RKO (cell line): Measurements from ENCODE around the gene NBPF26.
"Not testable (repeated sequence)": the region's sequence is repeated elsewhere in the genome, so short reads cannot be mapped to it uniquely, and the experiment has no call there.

Experiments
- DNase-seq: peaks from one replicate; pipeline ENCODE4 v3.0.0-alpha.2; 2016; ENCODE audit warnings: low spot score

NBPF26 gene

DNA sequence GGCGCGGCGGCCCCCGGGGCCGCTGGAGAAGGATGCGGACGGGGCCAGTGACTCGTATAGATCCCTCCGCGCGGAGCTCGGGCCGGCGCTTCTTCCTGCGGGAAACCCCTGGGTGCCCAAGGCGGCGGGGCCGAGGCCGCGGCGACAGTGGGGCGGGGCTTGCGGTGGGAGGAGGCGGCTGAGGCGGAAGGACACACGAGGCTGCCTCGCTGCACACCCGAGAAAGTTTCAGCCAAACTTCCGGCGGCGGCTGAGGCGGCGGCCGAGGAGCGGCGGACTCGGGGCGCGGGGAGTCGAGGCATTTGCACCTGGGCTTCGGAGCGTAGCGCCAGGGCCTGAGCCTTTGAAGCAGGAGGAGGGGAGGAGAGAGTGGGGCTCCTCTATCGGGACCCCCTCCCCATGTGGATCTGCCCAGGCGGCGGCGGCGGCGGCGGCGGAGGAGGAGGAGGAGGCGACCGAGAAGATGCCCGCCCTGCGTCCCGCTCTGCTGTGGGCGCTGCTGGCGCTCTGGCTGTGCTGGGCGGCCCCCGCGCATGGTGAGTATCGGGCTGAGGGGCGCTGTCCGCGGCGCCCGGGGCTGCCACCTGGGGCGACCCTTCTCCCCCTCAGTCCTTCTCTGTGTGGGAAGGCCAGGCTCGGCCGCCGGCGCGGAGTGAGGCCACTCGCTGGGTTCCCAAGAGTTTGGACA is at the start of gene NBPF26:
Gene NBPF26, plus strand, starts transcription at position 231 of the 688 bp plus-strand sequence.
- DNase-seq: peak; percentile 83

DNA sequence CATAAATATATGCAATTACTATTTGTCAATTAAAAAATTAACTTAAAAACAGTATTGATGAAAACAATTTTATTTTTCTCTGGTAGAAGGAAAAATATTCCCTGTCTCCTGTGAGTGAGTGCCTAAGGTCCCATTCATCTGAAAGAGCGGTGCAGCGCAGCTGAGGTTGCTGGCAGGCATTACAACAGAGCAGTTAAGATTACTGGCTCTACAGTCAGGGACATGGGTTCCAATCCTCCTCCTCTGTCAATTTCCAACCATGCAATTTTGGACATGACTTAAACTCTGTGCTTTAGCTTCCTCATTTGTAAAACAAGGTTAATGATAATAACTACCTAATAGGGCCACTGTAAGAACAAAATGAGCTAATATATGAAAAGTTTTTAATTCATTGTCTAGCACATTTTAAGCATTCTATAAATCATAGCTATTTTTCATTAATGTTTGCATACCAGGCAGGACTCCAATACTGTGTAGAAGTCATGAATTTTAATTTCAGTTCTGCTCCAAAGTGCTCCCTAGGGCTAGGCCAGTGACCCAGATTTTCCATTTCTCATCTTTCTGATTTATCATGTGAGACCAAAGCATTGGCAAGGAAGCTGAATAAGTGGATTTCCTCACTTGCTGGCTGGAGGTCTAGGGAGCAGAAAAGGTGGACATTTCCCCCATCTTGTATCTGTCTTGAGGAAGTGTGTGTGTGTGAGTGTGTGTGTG is 43.5 kb upstream of the NBPF26 start:
- DNase-seq: not testable (repeated sequence)

DNA sequence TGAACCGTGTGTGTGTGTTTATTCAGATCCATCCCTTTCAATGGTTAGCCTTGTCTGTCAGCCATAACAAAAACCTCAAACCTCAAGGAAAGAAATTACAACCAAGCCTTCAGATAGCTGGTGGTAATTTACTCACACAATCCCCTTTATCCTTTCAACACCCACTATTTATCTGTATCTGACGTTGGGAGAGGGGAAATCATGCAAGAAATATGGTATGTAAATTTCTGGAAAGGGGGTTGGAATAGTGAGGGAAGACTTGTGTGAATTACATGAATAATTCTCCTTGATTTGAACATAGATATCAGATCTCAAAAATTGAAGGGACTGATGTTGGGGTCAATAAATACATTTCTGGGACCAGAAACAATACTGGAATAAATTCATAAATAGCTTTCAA is 42.8 kb upstream of the NBPF26 start:
- not testable (repeated sequence) for DNase-seq

DNA sequence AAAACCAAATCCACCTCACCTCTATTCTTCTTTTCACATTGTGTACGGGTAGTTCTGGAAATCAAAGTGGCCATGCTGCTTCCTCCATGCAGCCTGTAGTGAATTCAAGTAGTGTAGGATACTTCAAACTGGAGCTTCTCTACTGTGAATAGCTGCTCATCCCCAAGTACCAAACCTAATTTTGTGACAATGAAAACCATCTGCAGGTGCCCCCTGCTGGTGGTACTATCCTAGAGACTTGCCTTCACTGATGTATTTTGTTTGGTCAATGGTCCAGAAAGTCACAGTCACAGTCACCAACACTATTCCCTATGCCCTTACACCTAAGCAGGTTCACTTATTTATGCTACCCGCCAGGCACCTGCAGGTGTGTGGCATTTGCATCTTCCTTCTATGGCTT is 39.3 kb upstream of the NBPF26 start:
- DNase-seq: not testable (repeated sequence)

DNA sequence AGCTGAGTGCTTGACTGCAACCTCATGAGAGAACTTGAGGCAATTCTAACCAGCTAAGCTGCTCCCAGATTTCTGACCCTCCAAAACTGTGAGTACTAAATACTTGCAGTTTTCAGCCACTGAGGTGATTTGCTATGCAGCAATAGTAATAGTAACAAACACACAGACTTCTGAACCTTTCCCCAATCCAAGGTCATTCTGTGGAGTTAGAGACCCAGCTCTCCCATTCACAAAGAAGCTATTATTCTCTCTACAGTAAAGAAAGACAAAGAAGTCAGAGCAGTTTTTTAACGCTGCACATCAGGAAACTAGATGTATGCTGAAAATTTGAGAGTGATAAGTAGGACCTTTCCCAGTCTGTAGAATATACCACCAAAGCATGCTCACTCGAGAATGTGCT is 38.1 kb upstream of the NBPF26 start:
- not testable (repeated sequence) for DNase-seq

DNA sequence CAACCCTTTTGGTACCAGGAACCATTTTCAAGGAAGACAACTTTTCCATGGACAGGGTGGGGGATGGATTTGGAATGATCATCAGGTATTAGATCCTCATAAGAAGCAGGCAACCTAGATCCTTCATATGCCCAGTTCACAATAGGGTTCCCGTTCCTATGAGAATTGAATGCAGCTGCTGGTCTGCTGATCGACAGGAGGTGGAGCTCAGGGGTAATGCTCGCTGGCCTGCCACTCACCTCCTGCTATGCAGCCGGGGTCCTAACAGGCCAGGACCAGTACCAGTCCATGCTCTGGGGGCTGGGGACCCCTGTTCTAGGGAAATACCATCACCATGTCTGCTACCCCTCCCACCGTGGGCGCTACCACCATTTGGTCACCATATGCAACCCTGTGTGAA is 36.5 kb upstream of the NBPF26 start:
- not testable (repeated sequence) for DNase-seq

DNA sequence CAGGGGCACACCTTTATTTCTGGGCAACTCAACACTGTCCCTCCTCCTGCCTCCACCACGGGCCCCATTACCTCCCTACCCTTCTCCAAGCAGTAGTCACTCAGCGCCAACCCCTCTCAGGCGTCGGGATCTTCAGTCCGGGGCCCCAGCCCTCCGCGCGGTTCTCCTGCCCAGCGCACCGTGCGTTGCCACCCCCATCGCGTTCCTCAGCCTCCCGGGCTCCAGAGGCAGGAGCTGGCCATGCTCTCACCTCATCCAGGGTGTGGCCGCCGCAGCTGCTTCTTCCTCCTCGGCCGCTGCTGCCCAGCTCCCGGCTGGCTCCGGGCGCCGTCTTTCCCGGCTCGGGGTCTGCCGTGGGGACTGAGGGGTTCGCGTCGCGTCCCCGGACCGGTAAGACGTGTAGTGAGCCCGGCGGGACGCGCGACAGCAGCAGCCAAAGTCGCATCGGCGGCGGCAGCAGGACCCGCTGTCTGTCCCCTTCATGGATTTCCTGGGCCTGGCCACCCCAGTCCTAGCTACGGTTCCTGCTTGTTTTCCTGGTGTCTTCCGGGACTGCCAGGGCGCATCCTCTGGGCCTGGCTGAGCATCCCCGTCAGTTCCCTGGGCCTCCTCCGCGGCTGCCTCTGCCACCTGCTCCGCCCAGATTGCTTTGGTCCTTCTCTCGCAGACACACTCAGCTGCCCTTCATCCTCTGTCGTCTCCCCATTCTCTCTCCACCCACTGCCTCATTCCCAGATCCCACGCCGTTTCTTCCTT is 22.8 kb upstream of the NBPF26 start:
- not testable (repeated sequence) for DNase-seq

DNA sequence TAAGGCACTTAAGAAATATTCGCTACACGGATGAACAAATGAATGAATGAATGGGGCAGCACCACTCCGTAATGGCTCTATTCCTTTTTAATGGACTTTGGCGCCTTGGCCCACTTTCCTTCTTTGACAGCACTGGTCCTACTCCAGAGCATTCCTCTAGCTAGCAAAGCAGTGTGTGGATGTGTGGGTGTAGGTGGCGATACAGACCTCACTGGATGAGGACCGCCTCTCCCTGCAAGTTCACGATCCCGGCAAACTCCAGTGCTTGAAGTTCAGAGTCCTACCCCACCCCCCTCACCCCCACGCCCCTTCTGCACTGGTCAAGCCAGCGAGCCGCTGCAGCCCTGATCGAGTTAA is 409 bp upstream of the NBPF26 start:
- DNase-seq: not testable (repeated sequence)

DNA sequence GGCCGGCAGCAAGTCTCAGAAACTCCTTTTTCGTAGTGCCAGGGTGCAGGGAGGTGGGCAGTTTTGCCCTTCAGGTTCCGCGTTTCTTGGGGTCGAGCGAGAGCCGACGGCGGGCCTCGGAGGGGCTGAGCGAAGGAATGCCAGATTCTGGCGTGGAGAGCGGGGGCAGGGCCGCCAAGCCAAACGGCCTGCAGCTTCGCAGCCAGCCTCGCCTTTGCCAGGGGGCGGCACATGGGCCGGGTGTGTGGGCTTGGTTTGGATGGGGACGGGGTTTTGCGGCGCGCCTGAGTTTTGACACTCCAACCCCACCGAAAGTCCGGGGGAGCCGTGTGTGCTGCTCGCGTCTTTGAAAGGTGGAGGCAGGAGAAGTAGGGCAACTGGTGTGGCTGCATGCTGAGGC is 762 bp downstream of the NBPF26 start:
- not testable (repeated sequence) for DNase-seq

DNA sequence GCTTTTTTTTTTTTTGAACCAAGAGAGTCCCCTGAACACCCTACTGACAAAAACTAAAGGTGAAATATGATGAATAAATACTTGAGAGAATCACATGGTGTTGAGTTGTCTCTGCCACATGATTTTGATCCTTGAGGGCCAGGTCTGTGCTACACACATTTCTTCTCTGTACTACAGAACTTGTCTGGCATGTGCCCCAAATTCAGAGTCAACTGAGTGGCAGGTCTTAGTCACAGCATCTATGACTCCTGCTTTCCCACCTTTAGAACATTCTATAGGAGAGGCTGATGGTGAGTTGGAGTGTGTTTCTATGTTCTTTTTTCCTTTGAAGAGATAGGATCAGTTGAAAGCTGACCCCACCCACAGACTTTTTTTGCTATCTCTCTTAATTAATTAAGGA is 5.1 kb downstream of the NBPF26 start:
- DNase-seq: peak; percentile 2

DNA sequence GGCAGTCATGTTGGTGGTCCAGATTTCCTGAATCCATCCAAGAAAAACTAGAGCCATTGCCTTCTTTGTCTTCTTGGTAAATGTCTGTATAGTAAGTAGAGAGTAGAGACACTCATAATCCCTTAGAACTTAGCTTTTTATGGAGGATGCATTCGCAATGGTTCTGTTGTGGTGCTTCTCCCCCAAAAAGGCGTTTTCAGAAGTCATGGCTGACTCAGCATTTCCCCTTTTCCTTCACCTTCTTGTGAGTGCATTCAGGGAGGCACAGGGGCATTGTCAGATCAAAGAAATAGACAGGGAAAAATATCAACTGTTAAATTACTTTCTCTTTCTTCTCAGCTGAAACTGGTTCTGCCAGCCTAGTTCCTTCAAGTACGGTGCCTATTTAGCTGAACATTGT is 45.3 kb downstream of the NBPF26 start:
- not testable (repeated sequence) for DNase-seq

DNA sequence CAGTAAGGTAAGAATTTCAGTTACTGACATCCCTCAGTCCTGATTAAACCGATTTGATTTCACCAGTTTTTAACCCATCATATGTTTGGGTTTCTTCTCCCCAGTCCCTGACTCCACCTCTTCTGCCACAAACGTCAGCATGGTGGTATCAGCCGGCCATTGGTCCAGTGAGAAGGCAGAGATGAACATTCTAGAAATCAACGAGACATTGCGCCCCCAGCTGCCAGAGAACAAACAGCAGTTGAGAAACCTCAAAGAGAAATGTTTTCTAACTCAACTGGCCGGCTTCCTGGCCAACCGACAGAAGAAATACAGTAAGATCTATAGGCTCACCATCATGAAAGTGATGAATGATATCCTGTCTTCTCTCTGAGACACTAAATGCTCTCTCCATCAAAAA is 81.7 kb downstream of the NBPF26 start:
- not testable (repeated sequence) for DNase-seq

DNA sequence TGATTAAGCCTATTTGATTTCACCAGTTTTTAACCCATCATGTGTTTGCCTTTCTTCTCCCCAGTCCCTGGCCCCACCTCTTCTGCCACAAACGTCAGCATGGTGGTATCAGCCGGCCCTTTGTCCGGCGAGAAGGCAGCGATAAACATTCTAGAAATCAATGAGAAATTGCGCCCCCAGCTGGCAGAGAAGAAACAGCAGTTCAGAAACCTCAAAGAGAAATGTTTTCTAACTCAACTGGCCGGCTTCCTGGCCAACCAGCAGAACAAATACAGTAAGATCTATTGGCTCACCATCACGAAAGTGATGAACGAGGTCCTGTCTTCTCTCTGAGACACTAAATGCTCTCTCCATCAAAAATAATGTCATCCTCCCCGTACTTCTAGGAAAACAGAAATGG is 88.1 kb downstream of the NBPF26 start:
- not testable (repeated sequence) for DNase-seq

DNA sequence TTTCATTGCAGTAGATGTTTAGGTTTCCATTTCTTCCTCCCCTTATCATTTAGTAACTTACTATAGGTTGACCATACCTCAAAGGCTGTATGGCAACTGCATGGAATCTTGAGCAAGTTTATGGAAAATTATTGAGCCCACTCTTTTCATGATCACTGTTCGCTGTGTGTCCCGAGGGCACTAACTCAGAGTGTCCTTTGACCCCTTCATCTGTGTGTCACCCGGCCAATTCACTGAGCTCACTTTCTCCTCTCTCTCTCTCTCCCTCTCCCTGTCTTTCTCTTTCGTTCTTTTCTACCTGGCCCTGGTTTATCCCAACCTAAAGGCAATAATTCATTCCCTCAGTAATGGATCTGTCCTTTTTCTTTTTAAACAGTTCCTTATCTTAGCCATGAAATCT is 101.3 kb downstream of the NBPF26 start:
- DNase-seq: not testable (repeated sequence)

DNA sequence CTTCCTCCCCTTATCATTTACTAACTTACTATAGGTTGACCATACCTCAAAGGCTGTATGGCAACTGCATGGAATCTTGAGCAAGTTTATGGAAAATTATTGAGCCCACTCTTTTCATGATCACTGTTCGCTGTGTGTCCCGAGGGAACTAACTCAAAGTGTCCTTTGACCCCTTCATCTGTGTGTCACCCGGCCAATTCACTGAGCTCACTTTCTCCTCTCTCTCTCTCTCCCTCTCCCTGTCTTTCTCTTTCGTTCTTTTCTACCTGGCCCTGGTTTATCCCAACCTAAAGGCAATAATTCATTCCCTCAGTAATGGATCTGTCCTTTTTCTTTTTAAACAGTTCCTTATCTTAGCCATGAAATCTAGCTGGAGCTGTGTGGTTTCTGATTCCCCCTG is 102.9 kb downstream of the NBPF26 start:
- DNase-seq: not testable (repeated sequence)

DNA sequence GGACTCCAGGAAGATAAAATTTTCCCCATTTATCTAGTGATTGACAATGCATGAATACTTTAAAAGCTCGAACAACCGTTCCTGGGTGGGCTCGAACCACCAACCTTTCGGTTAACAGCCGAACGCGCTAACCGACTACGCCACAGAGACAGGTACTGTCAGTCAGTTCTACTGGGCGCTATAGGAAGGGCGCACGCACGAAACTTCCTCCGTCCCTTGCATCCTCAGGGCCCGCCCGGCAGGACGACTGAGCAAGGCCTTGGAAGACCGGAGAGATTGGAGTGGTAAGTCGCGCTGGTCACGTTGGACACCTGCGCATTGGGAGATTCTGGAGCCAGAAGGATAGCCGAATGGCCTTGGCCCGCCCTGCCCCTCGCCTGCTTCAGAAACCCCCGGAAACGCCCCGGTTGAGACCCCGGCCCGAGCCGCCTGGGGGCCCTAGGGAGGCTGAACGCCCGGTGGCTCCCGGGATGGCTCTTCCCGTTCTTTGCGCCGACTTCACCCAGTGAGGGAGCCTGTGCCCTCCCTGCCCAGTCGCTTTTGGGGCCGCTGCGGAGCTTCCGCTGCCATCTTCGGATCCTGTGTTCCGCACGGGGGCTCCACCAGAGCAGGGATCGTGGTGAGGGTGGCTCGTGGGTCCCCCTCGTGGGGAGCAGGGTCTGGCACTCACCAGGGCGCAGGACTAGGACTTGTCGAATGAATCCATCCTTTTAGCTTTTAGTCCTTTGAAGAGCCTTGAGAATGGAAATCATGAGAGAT is 120.6 kb downstream of the NBPF26 start:
- peak; percentile 86 for DNase-seq

DNA sequence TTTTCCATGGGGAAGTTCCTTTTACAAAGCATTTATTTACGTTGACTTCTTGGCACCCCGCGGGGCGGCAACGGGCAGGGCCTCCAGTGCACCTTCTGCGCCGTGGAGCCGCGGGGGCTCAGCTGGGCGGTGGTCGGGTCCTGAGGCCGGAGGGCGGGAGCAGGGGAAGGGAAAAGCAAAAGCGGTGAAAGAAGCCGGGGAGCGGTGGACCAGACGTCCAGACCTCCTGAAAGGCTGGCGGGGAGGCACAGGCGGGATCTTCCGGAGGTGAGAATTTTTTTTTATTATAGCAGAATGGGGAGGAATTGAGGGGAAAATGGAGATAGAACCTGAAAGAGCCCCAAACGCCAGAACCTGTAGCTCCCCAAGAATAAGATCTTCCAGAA is 121.2 kb downstream of the NBPF26 start:
- not testable (repeated sequence) for DNase-seq

DNA sequence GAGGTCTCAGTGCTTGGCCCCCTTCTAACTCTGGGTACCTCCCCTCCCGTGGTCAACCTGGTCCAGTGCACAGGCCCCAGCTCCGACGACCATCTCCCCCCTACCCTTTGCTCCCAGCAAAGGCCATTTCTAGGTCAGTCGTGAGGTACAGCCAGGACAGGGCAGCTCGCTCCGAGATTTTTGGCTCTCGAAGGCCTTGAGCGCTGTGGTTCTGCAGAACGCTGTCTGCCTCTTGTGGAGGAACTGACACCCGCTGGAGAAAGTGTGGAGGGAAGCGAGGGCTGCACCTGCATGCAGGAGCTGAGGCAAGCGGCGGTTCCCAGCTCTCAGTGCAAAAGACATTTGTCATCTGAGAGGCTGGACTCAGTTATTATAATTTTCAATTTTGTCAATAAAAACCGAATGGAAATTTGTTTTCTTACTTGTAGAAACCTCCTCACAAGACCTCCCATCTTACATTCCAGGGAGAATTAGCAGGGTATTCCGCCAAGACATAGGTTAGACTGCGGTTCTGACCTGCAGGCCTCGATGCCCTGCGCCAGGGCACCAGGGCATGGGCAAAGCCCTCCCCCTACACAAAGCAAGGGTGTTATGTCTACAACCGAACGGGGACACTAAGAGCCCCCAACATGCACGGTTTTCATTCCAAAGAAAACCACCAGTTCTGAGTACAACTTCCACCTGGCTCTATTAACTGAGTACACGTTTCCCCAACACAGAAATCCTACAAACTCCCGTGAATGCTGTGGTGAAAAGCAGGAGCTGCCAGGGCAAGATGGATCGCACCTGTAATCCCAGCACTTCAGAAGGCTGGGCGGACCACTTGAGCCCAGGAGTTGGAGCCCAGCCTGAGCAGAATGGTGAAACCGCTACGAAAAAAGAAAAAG is 125.9 kb downstream of the NBPF26 start:
- not testable (repeated sequence) for DNase-seq

DNA sequence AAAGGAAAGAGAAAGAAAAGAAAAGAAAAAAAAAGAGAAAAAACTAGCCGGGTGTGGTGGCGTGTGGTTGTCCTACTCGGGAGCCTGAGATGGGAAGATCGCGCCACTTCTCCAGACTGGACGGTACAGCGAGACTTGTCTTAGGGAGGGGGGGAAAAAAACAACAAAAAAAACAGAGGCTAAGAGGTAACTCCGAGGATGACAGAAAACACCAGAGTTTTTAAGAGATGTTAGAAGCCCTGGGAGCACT is 126.5 kb downstream of the NBPF26 start:
- DNase-seq: peak; percentile 62

DNA sequence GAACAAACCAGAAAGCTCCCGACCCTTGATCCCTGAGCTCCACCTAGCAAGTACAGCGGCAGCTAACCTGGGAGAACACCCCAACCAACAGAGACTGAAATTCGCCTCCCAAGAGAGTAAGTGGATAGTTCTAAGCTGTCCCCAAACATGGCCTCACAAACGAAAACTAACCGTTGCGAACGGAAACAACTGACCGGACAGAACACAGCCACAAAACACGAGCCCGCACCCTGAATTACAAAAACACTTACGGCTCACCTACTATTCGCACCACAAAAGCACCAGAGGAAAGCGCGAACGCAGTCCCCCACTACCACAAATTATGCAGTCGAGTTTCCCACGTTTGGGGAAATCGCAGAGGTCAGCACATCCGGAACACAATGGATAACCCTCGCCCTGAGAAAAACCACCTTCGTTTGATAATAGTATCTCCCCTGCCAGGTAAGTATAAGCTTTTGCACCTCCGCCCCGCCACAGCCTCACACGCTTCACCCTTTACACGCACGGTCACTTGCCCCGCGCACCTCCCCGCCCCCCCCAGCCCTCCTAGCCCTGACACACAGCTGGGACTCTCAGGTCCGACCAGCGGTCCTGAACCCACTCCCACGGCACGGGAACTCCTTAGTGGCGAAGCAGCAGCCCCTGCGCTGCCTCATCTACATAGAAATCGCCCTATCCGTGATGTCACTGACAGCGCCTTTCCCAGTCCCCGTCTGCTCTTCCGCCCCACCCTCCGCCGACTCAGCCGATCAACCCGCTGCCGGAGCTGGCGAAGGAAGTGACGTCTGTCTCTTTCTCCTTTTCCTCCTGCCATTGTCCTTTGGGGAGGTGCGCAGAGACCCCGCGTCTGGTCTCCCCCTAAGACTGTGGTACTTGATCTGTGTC is 127.0 kb downstream of the NBPF26 start:
- DNase-seq: peak; percentile 93
